ENCODE measurements around the gene SLC43A3.
"Not testable (repeated sequence)": the region's sequence is repeated elsewhere in the genome, so short reads cannot be mapped to it uniquely, and the experiment has no call there.

SLC43A3 gene

GRCh38 chr11:57407941-57408475 is 18.9 kb downstream of the SLC43A3 start:
- DNase-seq (ENCODE audit: low read depth in 3 of 3, low spot score in 1 of 3): no peak

GRCh38 chr11:57407010-57407920 is 19.7 kb downstream of the SLC43A3 start:
- no peak for DNase-seq (ENCODE audit: low read depth in 3 of 3, low spot score in 1 of 3)

- DNase-seq (ENCODE audit: low read depth in 3 of 3, low spot score in 1 of 3): no peak
Observed at GRCh38 chr11:57406337-57406904, 20.5 kb downstream of the SLC43A3 start.

- no peak for DNase-seq (ENCODE audit: low read depth in 3 of 3, low spot score in 1 of 3)
Observed at GRCh38 chr11:57405271-57405860, 21.6 kb downstream of the SLC43A3 start.

GRCh38 chr11:57403802-57404147 is 23.1 kb downstream of the SLC43A3 start:
- no peak for DNase-seq (ENCODE audit: low read depth in 3 of 3, low spot score in 1 of 3)

- not testable (repeated sequence) for DNase-seq (ENCODE audit: low read depth in 3 of 3, low spot score in 1 of 3)
Observed at GRCh38 chr11:57403003-57403801, 23.7 kb downstream of the SLC43A3 start.

GRCh38 chr11:57402188-57403002 is 24.5 kb downstream of the SLC43A3 start:
- no peak for DNase-seq (ENCODE audit: low read depth in 3 of 3, low spot score in 1 of 3)

GRCh38 chr11:57399972-57400578 is 26.8 kb downstream of the SLC43A3 start:
- DNase-seq (ENCODE audit: low read depth in 3 of 3, low spot score in 1 of 3): no peak

- no peak for DNase-seq (ENCODE audit: low read depth in 3 of 3, low spot score in 1 of 3)
Observed at GRCh38 chr11:57399221-57399620, 27.7 kb downstream of the SLC43A3 start.

- DNase-seq (ENCODE audit: low read depth in 3 of 3, low spot score in 1 of 3): no peak
Observed at GRCh38 chr11:57397394-57397990, 29.4 kb downstream of the SLC43A3 start.

- no peak for DNase-seq (ENCODE audit: low read depth in 3 of 3, low spot score in 1 of 3)
Observed at GRCh38 chr11:57396744-57397143, 30.2 kb downstream of the SLC43A3 start.

GRCh38 chr11:57395905-57396623 is 30.9 kb downstream of the SLC43A3 start:
- no peak for DNase-seq (ENCODE audit: low read depth in 3 of 3, low spot score in 1 of 3)

GRCh38 chr11:57394203-57394965 is 32.5 kb downstream of the SLC43A3 start:
- DNase-seq (ENCODE audit: low read depth in 3 of 3, low spot score in 1 of 3): no peak

GRCh38 chr11:57392763-57393105 is 34.2 kb downstream of the SLC43A3 start:
- no peak for DNase-seq (ENCODE audit: low read depth in 3 of 3, low spot score in 1 of 3)

- no peak for DNase-seq (ENCODE audit: low read depth in 3 of 3, low spot score in 1 of 3)
Observed at GRCh38 chr11:57392066-57392762, 34.7 kb downstream of the SLC43A3 start.

- no peak for DNase-seq (ENCODE audit: low read depth in 3 of 3, low spot score in 1 of 3)
Observed at GRCh38 chr11:57391539-57391938, 35.4 kb downstream of the SLC43A3 start.

- DNase-seq (ENCODE audit: low read depth in 3 of 3, low spot score in 1 of 3): no peak
Observed at GRCh38 chr11:57391111-57391510, 35.8 kb downstream of the SLC43A3 start.

GRCh38 chr11:57390535-57390934 is 36.4 kb downstream of the SLC43A3 start, which contains the start of gene PRG2:
Gene PRG2, minus strand, starts transcription at chr11:57390650. Its CDS starts 706 bp downstream, at chr11:57389944.
- DNase-seq (ENCODE audit: low read depth in 3 of 3, low spot score in 1 of 3): no peak
